ENCODE results near the gene GNG12.
A peak's percentile ranks its signal among the peaks of the same experiment; 100 is the strongest.

GRCh38 chr1:67710417-67710816 lies 122.8 kb downstream of the GNG12 start:
- TF ChIP-seq POLR2AphosphoS5 (IDR thresholded peaks at IDR 0.05; ENCODE audit: insufficient read depth, low read depth, low read length) (peak; percentile 28), MAX (IDR thresholded peaks at IDR 0.05; ENCODE audit: insufficient read depth, insufficient read length) (no peak), EZH2 (IDR thresholded peaks at IDR 0.05; ENCODE audit: borderline replicate concordance, low read depth, low read length, severe bottlenecking) (no peak), POLR2A (IDR thresholded peaks at IDR 0.05; ENCODE audit: low read depth, low read length) (no peak)
